ENCODE data around the gene B3GALT6. TPM values are rescaled to one million over a fixed set of nuclear protein-coding genes. Genes with fewer than 3 reads are reported as not detected.

Gene B3GALT6
- total and polyA plus RNA-seq, 2 experiments from 2014 or later, result 5.5 to 26.5 TPM

DNA sequence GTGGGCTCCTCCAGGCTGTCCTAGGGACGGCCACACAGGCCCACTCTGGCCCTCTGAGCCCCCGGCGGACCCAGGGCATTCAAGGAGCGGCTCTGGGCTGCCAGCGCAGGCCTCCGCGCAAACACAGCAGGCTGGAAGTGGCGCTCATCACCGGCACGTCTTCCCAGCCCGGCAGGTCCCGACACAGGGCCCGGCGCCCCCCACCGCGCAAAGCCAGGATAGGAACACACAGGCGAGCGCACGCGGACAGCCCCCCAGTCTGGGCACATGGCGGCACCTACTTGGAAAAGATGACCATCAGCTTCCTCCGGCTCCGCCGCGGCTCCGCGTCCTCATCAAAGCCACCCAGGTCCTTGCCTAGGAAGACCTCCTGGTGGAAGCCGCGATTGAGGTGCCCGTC is 3.9 kb upstream of the B3GALT6 start:
- no peak overlapping the region for H3K4me3 ChIP-seq
- H3K36me3 Mint-ChIP-seq (ENCODE audit: low read depth), result peaks cover 22% of the 10 kb centered on the region
- H3K4me1 ChIP-seq (ENCODE audit: insufficient read depth), result peaks cover 6% of the 10 kb centered on the region
- no peak for DNase-seq (ENCODE audit: low spot score)
- peaks cover 30% of the 10 kb centered on the region for H3K79me2 ChIP-seq (replicated peaks; ENCODE audit: insufficient read depth)
- H2AFZ ChIP-seq, result no peak overlapping the region
- no peak overlapping the region for H3K4me2 ChIP-seq
- H3K27ac ChIP-seq (ENCODE audit: low read depth), result no peak overlapping the region
- H3K27ac Mint-ChIP-seq, result no peak overlapping the region
- no peak overlapping the region for H3K4me3 Mint-ChIP-seq
- H3K9me3 Mint-ChIP-seq, result no peaks in the 10 kb centered on the region; the same call in 2 of the 3 replicates
- H3K4me1 Mint-ChIP-seq, result peaks cover 7% of the 10 kb centered on the region
- peaks cover 1% of the 10 kb centered on the region; the same call in 1 of the 2 replicates for H3K36me3 ChIP-seq (ENCODE audit: insufficient read depth)
- no peaks in the 10 kb centered on the region for H3K9me2 ChIP-seq (ENCODE audit: insufficient read depth)
- H4K20me1 ChIP-seq (replicated peaks; ENCODE audit: insufficient read depth), result peaks cover 5% of the 10 kb centered on the region; the same call in 1 of the 2 replicates
- TF ChIP-seq EZH2phosphoT487 (IDR thresholded peaks at IDR 0.05; ENCODE audit: unreplicated experiment) (no peak), REST (IDR thresholded peaks at IDR 0.05; ENCODE audit: unreplicated experiment) (no peak), ZNF462 (CRISPR knock-in tag; IDR thresholded peaks at IDR 0.05) (no peak), NANOG (IDR thresholded peaks at IDR 0.05; ENCODE audit: borderline replicate concordance) (no peak), EZH2 (IDR thresholded peaks at IDR 0.05; ENCODE audit: low read depth, unreplicated experiment) (no peak), ETS1 (IDR thresholded peaks at IDR 0.05) (no peak), ZNF331 (CRISPR knock-in tag; IDR thresholded peaks at IDR 0.05; ENCODE audit: low read depth) (no peak), CREB1 (CRISPR knock-in tag; IDR thresholded peaks at IDR 0.05; ENCODE audit: low read depth) (no peak), POLR2AphosphoS5 (IDR thresholded peaks at IDR 0.05; ENCODE audit: low read depth) (no peak), ZNF114 (CRISPR knock-in tag; IDR thresholded peaks at IDR 0.05) (no peak), JUNB (IDR thresholded peaks at IDR 0.05; ENCODE audit: unreplicated experiment) (no peak)
- TF ChIP-seq, protein P1, sequence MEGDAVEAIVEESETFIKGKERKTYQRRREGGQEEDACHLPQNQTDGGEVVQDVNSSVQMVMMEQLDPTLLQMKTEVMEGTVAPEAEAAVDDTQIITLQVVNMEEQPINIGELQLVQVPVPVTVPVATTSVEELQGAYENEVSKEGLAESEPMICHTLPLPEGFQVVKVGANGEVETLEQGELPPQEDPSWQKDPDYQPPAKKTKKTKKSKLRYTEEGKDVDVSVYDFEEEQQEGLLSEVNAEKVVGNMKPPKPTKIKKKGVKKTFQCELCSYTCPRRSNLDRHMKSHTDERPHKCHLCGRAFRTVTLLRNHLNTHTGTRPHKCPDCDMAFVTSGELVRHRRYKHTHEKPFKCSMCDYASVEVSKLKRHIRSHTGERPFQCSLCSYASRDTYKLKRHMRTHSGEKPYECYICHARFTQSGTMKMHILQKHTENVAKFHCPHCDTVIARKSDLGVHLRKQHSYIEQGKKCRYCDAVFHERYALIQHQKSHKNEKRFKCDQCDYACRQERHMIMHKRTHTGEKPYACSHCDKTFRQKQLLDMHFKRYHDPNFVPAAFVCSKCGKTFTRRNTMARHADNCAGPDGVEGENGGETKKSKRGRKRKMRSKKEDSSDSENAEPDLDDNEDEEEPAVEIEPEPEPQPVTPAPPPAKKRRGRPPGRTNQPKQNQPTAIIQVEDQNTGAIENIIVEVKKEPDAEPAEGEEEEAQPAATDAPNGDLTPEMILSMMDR (conservative IDR thresholded peaks at IDR 0.05; ENCODE audit: low read depth in 2 of 2), result no peak
- H3F3A ChIP-seq (replicated peaks; ENCODE audit: low read depth), result 0 out of 2 replicates have a peak, but pooled peaks cover 4% of the 10 kb centered on the region
- no peaks in the 10 kb centered on the region for H3K27me3 ChIP-seq (ENCODE audit: insufficient read depth)
- ATAC-seq, result no peak
- peaks cover 10% of the 10 kb centered on the region for H3K27me3 Mint-ChIP-seq (ENCODE audit: insufficient read depth, low read depth, poor library complexity)

Measured in GM23338 (cell line).